Measurements from ENCODE around the gene RPS15A.

The RPS15A gene

GRCh38 chr16:18832006-18832405 lies 41.9 kb upstream of the RPS15A start:
- Histone ChIP-seq H3K4me1 (ENCODE audit: control extremely low read depth in 1 of 4, control insufficient read depth in 4 of 4, insufficient read depth in 4 of 4, low read length in 3 of 4) (peaks cover 0 to 2% (median 0%) of the 10 kb centered on the region in 4 experiments), H3K9me3 (ENCODE audit: control extremely low read depth in 1 of 5, control insufficient read depth in 4 of 5, insufficient read depth in 2 of 5, low read depth in 1 of 5, low read length in 4 of 5) (peaks cover 0 to 7% (median 1%) of the 10 kb centered on the region in 5 experiments), H3K27ac (ENCODE audit: insufficient read depth in 1 of 2, low read depth in 1 of 2, low read length in 2 of 2, poor library complexity in 1 of 2, severe bottlenecking in 2 of 2) (no peak overlapping the region), H3K27me3 (replicated peaks in 2 of 5; ENCODE audit: control insufficient read depth in 4 of 5, insufficient read depth in 5 of 5, low read length in 4 of 5) (no peaks in the 10 kb centered on the region), H3K4me3 (ENCODE audit: control insufficient read depth in 1 of 7, extremely low read depth in 1 of 7, insufficient read depth in 4 of 7, low read depth in 2 of 7, low read length in 6 of 7) (no peak overlapping the region), H3K36me3 (ENCODE audit: control insufficient read depth in 4 of 4, insufficient read depth in 4 of 4, low read length in 3 of 4) (peaks cover 30 to 88% (median 68%) of the 10 kb centered on the region in 4 experiments)
- WGBS (ENCODE audit: insufficient coverage), result 100% methylated on average over 1 of the region's 2 CpGs
- POLR2A ChIA-PET, result no interaction called here
- no peak for DNase-seq
- CTCF ChIA-PET, result interaction anchor here (0.9 to 2.4 kb wide), 3 partner anchors 21 to 30 kb away, joined by 3 to 8 read pairs (median 4); no protein-coding TSS in a partner anchor

- no peak for DNase-seq
- Histone ChIP-seq H3K9me3 (ENCODE audit: control extremely low read depth in 1 of 5, control insufficient read depth in 4 of 5, insufficient read depth in 2 of 5, low read depth in 1 of 5, low read length in 4 of 5) (no peaks in the 10 kb centered on the region), H3K36me3 (ENCODE audit: control insufficient read depth in 4 of 4, insufficient read depth in 4 of 4, low read length in 3 of 4) (peaks cover 9 to 60% (median 43%) of the 10 kb centered on the region in 4 experiments), H3K27ac (ENCODE audit: insufficient read depth in 1 of 2, low read depth in 1 of 2, low read length in 2 of 2, poor library complexity in 1 of 2, severe bottlenecking in 2 of 2) (no peak overlapping the region), H3K27me3 (replicated peaks in 2 of 5; ENCODE audit: control insufficient read depth in 4 of 5, insufficient read depth in 5 of 5, low read length in 4 of 5) (no peaks in the 10 kb centered on the region), H3K4me1 (ENCODE audit: control extremely low read depth in 1 of 4, control insufficient read depth in 4 of 4, insufficient read depth in 4 of 4, low read length in 3 of 4) (no peaks in the 10 kb centered on the region), H3K4me3 (ENCODE audit: control insufficient read depth in 1 of 7, extremely low read depth in 1 of 7, insufficient read depth in 4 of 7, low read depth in 2 of 7, low read length in 6 of 7) (no peak overlapping the region)
- ChIA-PET POLR2A (no interaction called here), CTCF (interaction anchor here (0.5 to 2.7 kb wide), 5 partner anchors 9 to 27 kb away, joined by 4 to 11 read pairs (median 4); no protein-coding TSS in a partner anchor)
- WGBS (ENCODE audit: insufficient coverage), result 94% methylated on average over 6 of the region's 6 CpGs
Measured at GRCh38 chr16:18829251-18829650, 39.1 kb upstream of the RPS15A start.

GRCh38 chr16:18827890-18828289 lies 37.8 kb upstream of the RPS15A start:
- no peaks in the 10 kb centered on the region for H3K27me3 ChIP-seq (replicated peaks in 2 of 5; ENCODE audit: control insufficient read depth in 4 of 5, insufficient read depth in 5 of 5, low read length in 4 of 5)
- no peak overlapping the region for H3K4me3 ChIP-seq (ENCODE audit: control insufficient read depth in 1 of 7, extremely low read depth in 1 of 7, insufficient read depth in 4 of 7, low read depth in 2 of 7, low read length in 6 of 7)
- whole genome bisulfite sequencing (ENCODE audit: insufficient coverage), result 98% methylated on average over 4 of the region's 4 CpGs
- CTCF ChIA-PET, result no interaction called here
- DNase-seq, result no peak
- no peaks in the 10 kb centered on the region for H3K9me3 ChIP-seq (ENCODE audit: control extremely low read depth in 1 of 5, control insufficient read depth in 4 of 5, insufficient read depth in 2 of 5, low read depth in 1 of 5, low read length in 4 of 5)
- POLR2A ChIA-PET, result no interaction called here
- no peak overlapping the region for H3K27ac ChIP-seq (ENCODE audit: insufficient read depth in 1 of 2, low read depth in 1 of 2, low read length in 2 of 2, poor library complexity in 1 of 2, severe bottlenecking in 2 of 2)
- H3K36me3 ChIP-seq (ENCODE audit: control insufficient read depth in 4 of 4, insufficient read depth in 4 of 4, low read length in 3 of 4), result peaks cover 9 to 49% (median 36%) of the 10 kb centered on the region in 4 experiments
- H3K4me1 ChIP-seq (ENCODE audit: control extremely low read depth in 1 of 4, control insufficient read depth in 4 of 4, insufficient read depth in 4 of 4, low read length in 3 of 4), result no peaks in the 10 kb centered on the region

GRCh38 chr16:18816286-18816685 lies 26.2 kb upstream of the RPS15A start:
- H3K27me3 ChIP-seq (replicated peaks in 2 of 5; ENCODE audit: control insufficient read depth in 4 of 5, insufficient read depth in 5 of 5, low read length in 4 of 5), result no peaks in the 10 kb centered on the region
- whole genome bisulfite sequencing (ENCODE audit: insufficient coverage), result 96% methylated on average over 2 of the region's 3 CpGs
- ChIA-PET POLR2A (no interaction called here), CTCF (interaction anchor here (1.6 to 6.1 kb wide), 2 partner anchors 12 to 13 kb away, joined by 5 to 56 read pairs; partner anchors contain the start of gene ARL6IP1)
- DNase-seq, result no peak
- H3K36me3 ChIP-seq (ENCODE audit: control insufficient read depth in 4 of 4, insufficient read depth in 4 of 4, low read length in 3 of 4), result peaks cover 20 to 64% (median 41%) of the 10 kb centered on the region in 4 experiments
- no peak overlapping the region for H3K4me3 ChIP-seq (ENCODE audit: control insufficient read depth in 1 of 7, extremely low read depth in 1 of 7, insufficient read depth in 4 of 7, low read depth in 2 of 7, low read length in 6 of 7)
- no peak overlapping the region for H3K27ac ChIP-seq (ENCODE audit: insufficient read depth in 1 of 2, low read depth in 1 of 2, low read length in 2 of 2, poor library complexity in 1 of 2, severe bottlenecking in 2 of 2)
- peaks cover 0 to 8% (median 4%) of the 10 kb centered on the region in 4 experiments for H3K4me1 ChIP-seq (ENCODE audit: control extremely low read depth in 1 of 4, control insufficient read depth in 4 of 4, insufficient read depth in 4 of 4, low read length in 3 of 4)
- no peaks in the 10 kb centered on the region for H3K9me3 ChIP-seq (ENCODE audit: control extremely low read depth in 1 of 5, control insufficient read depth in 4 of 5, insufficient read depth in 2 of 5, low read depth in 1 of 5, low read length in 4 of 5)

GRCh38 chr16:18811925-18812324 lies 21.8 kb upstream of the RPS15A start:
- no peak overlapping the region for H3K4me3 ChIP-seq (ENCODE audit: control insufficient read depth in 1 of 7, extremely low read depth in 1 of 7, insufficient read depth in 4 of 7, low read depth in 2 of 7, low read length in 6 of 7)
- H3K27ac ChIP-seq (ENCODE audit: insufficient read depth in 1 of 2, low read depth in 1 of 2, low read length in 2 of 2, poor library complexity in 1 of 2, severe bottlenecking in 2 of 2), result no peak overlapping the region
- H3K27me3 ChIP-seq (replicated peaks in 2 of 5; ENCODE audit: control insufficient read depth in 4 of 5, insufficient read depth in 5 of 5, low read length in 4 of 5), result no peaks in the 10 kb centered on the region
- H3K4me1 ChIP-seq (ENCODE audit: control extremely low read depth in 1 of 4, control insufficient read depth in 4 of 4, insufficient read depth in 4 of 4, low read length in 3 of 4), result peaks cover 0 to under 1% (median 0%) of the 10 kb centered on the region in 4 experiments
- DNase-seq, result no peak
- ChIA-PET POLR2A (no interaction called here), CTCF (no interaction called here)
- peaks cover 34 to 79% (median 54%) of the 10 kb centered on the region in 4 experiments for H3K36me3 ChIP-seq (ENCODE audit: control insufficient read depth in 4 of 4, insufficient read depth in 4 of 4, low read length in 3 of 4)
- WGBS (ENCODE audit: insufficient coverage), result no CpG with 5 or more reads among the region's 3 CpGs
- no peaks in the 10 kb centered on the region for H3K9me3 ChIP-seq (ENCODE audit: control extremely low read depth in 1 of 5, control insufficient read depth in 4 of 5, insufficient read depth in 2 of 5, low read depth in 1 of 5, low read length in 4 of 5)

GRCh38 chr16:18809165-18809564 lies 19.0 kb upstream of the RPS15A start:
- DNase-seq, result no peak
- Histone ChIP-seq H3K27ac (ENCODE audit: insufficient read depth in 1 of 2, low read depth in 1 of 2, low read length in 2 of 2, poor library complexity in 1 of 2, severe bottlenecking in 2 of 2) (no peak overlapping the region), H3K36me3 (ENCODE audit: control insufficient read depth in 4 of 4, insufficient read depth in 4 of 4, low read length in 3 of 4) (peaks cover 26 to 57% (median 39%) of the 10 kb centered on the region in 4 experiments), H3K4me1 (ENCODE audit: control extremely low read depth in 1 of 4, control insufficient read depth in 4 of 4, insufficient read depth in 4 of 4, low read length in 3 of 4) (peaks cover 6 to 17% (median 14%) of the 10 kb centered on the region in 4 experiments), H3K4me3 (ENCODE audit: control insufficient read depth in 1 of 7, extremely low read depth in 1 of 7, insufficient read depth in 4 of 7, low read depth in 2 of 7, low read length in 6 of 7) (no peak overlapping the region), H3K9me3 (ENCODE audit: control extremely low read depth in 1 of 5, control insufficient read depth in 4 of 5, insufficient read depth in 2 of 5, low read depth in 1 of 5, low read length in 4 of 5) (no peaks in the 10 kb centered on the region), H3K27me3 (replicated peaks in 2 of 5; ENCODE audit: control insufficient read depth in 4 of 5, insufficient read depth in 5 of 5, low read length in 4 of 5) (no peaks in the 10 kb centered on the region)
- ChIA-PET POLR2A (no interaction called here), CTCF (no interaction called here)
- WGBS (ENCODE audit: insufficient coverage), result 98% methylated on average over 12 of the region's 13 CpGs

GRCh38 chr16:18805257-18805773 lies 15.2 kb upstream of the RPS15A start:
- Histone ChIP-seq H3K4me1 (ENCODE audit: control extremely low read depth in 1 of 4, control insufficient read depth in 4 of 4, insufficient read depth in 4 of 4, low read length in 3 of 4) (peaks cover 27 to 43% (median 37%) of the 10 kb centered on the region in 4 experiments), H3K27me3 (replicated peaks in 2 of 5; ENCODE audit: control insufficient read depth in 4 of 5, insufficient read depth in 5 of 5, low read length in 4 of 5) (no peaks in the 10 kb centered on the region), H3K36me3 (ENCODE audit: control insufficient read depth in 4 of 4, insufficient read depth in 4 of 4, low read length in 3 of 4) (peaks cover 12 to 30% (median 23%) of the 10 kb centered on the region in 4 experiments), H3K9me3 (ENCODE audit: control extremely low read depth in 1 of 5, control insufficient read depth in 4 of 5, insufficient read depth in 2 of 5, low read depth in 1 of 5, low read length in 4 of 5) (no peaks in the 10 kb centered on the region), H3K4me3 (ENCODE audit: control insufficient read depth in 1 of 7, extremely low read depth in 1 of 7, insufficient read depth in 4 of 7, low read depth in 2 of 7, low read length in 6 of 7) (no peak overlapping the region), H3K27ac (ENCODE audit: insufficient read depth in 1 of 2, low read depth in 1 of 2, low read length in 2 of 2, poor library complexity in 1 of 2, severe bottlenecking in 2 of 2) (peak overlapping the region; percentile 68 to 88)
- no peak for DNase-seq
- POLR2A ChIA-PET, result interaction anchor here (0.6 kb wide), 1 partner anchor 11 kb away, joined by 3 read pairs; no protein-coding TSS in a partner anchor
- CTCF ChIA-PET, result interaction anchor here (2.0 to 6.6 kb wide), 2 partner anchors 11 to 28 kb away, joined by 8 to 56 read pairs; no protein-coding TSS in a partner anchor
- WGBS (ENCODE audit: insufficient coverage), result no CpG with 5 or more reads among the region's 2 CpGs

Measured in common myeloid progenitor, CD34-positive (primary cell).